ENCODE results near the gene NSUN4.

NSUN4 gene

DNA sequence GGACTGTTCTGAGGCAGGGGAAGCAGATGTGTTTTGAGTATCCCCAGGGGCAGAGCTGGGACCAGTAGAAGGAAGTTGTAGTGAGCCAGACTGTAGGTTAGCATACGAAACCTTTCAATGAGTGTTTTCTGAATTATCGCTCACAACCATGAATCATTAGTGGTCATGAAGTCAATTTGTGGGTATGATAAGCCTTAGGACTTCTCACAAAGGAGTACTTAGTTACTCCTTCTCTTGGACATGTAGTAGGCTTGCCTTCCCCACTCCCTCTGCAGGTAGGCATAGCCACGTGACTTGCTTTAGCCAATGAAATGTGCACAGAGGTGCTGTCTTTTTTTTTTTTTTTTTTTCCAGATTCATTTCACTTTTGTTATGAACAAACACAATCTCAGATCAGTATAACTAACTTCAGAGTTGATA, 29.6 kb downstream of the NSUN4 start:
- H3K4me3 ChIP-seq (ENCODE audit: control insufficient read depth, low read depth, low read length), result no peak overlapping the region
- TF ChIP-seq, protein P1, sequence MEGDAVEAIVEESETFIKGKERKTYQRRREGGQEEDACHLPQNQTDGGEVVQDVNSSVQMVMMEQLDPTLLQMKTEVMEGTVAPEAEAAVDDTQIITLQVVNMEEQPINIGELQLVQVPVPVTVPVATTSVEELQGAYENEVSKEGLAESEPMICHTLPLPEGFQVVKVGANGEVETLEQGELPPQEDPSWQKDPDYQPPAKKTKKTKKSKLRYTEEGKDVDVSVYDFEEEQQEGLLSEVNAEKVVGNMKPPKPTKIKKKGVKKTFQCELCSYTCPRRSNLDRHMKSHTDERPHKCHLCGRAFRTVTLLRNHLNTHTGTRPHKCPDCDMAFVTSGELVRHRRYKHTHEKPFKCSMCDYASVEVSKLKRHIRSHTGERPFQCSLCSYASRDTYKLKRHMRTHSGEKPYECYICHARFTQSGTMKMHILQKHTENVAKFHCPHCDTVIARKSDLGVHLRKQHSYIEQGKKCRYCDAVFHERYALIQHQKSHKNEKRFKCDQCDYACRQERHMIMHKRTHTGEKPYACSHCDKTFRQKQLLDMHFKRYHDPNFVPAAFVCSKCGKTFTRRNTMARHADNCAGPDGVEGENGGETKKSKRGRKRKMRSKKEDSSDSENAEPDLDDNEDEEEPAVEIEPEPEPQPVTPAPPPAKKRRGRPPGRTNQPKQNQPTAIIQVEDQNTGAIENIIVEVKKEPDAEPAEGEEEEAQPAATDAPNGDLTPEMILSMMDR (conservative IDR thresholded peaks at IDR 0.05; ENCODE audit: control insufficient read depth, insufficient read depth, low read depth, low read length), result no peak
- DNase-seq (ENCODE audit: low read depth), result peak; percentile 60

DNA sequence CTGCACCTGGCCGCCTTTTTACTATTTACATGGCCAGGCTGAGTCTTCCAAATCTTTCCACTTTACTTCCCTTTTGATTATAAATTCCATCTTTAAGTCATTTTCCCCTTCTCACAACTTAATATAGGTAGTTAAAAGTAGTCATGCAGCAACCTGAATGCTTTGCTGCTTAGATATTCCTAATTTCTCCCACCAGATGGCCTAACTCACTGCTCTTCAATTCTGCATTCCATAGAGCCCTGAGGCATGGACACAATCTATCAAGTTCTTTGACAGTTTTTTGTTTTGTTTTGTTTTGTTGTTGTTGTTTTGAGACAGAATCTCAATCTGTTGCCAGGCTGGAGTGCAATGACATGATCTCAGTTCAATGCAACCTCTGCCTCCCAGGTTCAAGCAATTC, 31.8 kb downstream of the NSUN4 start:
- TF ChIP-seq, protein P1 (conservative IDR thresholded peaks at IDR 0.05; ENCODE audit: control insufficient read depth, insufficient read depth, low read depth, low read length), result no peak
- no peak overlapping the region for H3K4me3 ChIP-seq (ENCODE audit: control insufficient read depth, low read depth, low read length)
- DNase-seq (ENCODE audit: low read depth), result no peak

DNA sequence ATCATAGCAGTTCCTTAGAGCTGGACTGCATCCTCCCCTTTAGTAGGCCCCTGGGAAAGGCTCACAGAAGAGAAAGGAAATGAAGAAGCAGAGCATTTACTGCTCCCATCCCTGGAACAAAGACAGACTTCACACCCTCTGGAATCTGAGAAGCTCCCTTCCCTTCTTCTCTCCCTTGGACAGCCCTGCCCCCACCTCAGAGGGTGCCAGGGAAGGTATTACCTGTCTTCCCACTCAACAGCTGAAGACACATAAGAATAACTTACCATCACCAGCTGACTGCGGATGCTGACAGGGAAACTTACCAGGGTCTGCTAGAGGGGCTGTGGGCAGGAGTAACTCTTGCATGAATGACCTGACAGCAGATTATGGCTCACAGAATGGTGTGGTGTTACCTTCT, 39.4 kb downstream of the NSUN4 start:
- DNase-seq (ENCODE audit: low read depth), result no peak
- H3K4me3 ChIP-seq (ENCODE audit: control insufficient read depth, low read depth, low read length), result no peak overlapping the region
- TF ChIP-seq, protein P1 (conservative IDR thresholded peaks at IDR 0.05; ENCODE audit: control insufficient read depth, insufficient read depth, low read depth, low read length), result no peak

DNA sequence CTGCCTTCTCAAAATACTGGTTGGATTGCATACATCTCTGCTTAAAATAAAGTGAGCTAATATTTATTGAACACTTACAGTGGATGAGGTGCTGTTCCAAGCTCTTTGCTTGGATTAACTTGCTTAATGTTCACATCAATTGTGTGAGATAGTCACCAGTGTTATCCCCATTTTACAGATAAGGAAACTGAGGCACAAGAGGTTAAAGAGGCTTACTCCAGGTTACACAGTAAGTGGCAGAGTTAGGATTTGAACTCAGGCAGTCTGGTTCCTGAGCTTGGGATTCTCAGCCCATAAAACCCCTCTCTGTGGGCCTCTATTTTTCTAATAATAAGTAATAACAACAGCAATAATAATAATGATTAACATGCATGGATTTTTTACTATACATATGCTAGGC, 39.9 kb downstream of the NSUN4 start:
- TF ChIP-seq, protein P1 (conservative IDR thresholded peaks at IDR 0.05; ENCODE audit: control insufficient read depth, insufficient read depth, low read depth, low read length), result no peak

DNA sequence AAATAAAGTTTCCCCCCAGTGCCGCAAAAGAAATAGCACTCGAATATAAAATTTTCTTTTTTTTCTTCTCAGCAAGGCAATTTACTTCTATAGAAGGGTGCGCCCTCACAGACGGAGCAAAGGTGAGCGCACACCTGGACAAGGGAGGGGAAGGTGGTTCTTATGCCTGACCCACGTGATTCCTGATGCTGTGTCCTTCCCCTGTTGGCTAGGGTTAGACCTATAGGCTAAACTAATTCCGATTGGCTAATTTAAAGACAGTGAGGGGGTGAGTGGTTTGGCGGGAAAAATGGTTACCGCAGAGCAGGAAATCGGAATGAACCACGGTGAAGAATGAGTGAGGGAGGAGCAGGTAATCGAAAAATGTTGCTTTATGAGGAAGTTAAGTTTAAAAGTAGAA, 52.9 kb downstream of the NSUN4 start:
- TF ChIP-seq, protein P1 (conservative IDR thresholded peaks at IDR 0.05; ENCODE audit: control insufficient read depth, insufficient read depth, low read depth, low read length), result no peak
- no peak for DNase-seq (ENCODE audit: low read depth)

More for the DNA sequence above, 39.9 kb downstream of the NSUN4 start:
- no peak for DNase-seq (ENCODE audit: low read depth)
- H3K4me3 ChIP-seq (ENCODE audit: control insufficient read depth, low read depth, low read length), result no peak overlapping the region

DNA sequence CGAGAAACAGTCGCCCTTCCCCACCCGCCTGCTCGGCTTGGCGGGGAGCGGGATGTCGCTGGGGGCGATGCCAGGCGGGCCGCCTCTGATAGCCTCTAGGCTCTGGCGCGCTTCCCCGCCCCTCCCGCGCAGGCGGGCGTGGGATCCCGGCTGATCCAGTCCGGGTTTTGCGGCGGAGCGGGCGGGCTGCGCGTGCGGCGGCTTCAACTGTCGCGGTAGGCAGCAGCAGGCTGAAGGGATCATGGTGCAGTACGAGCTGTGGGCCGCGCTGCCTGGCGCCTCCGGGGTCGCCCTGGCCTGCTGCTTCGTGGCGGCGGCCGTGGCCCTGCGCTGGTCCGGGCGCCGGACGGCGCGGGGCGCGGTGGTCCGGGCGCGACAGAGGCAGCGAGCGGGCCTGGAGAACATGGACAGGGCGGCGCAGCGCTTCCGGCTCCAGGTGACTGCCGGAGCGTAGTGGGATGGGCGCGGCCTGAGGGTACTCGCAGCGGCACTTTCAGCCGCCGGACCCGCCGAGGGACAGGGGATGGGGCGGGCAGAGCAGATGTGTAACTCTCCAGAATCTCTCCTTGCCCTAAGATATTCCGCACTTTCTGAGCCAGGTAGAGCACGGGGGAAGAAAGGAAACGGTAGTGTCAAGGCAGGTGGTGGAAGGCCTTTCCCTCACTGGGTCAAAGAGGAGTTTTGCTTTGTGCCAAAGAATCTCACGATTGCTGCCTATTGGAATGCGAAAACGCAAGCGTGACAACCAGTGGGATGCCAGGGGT, 53.7 kb downstream of the NSUN4 start, which contains the start of gene FAAH:
Gene FAAH, plus strand, starts transcription at position 210 of the 764 bp plus-strand sequence. Its CDS starts 32 bp downstream, at position 242.
- H3K4me3 ChIP-seq (ENCODE audit: control insufficient read depth, low read depth, low read length), result peak within 1 kb of the TSS; percentile 9
- DNase-seq (ENCODE audit: low read depth), result peak; percentile 38
- TF ChIP-seq, protein P1 (conservative IDR thresholded peaks at IDR 0.05; ENCODE audit: control insufficient read depth, insufficient read depth, low read depth, low read length), result no peak

More for the DNA sequence above, 52.9 kb downstream of the NSUN4 start:
- H3K4me3 ChIP-seq (ENCODE audit: control insufficient read depth, low read depth, low read length), result no peak overlapping the region

Measured in fibroblast of mammary gland (primary cell).